ENCODE measurements around the gene DES.

- TF ChIP-seq CTCF (IDR thresholded peaks at IDR 0.05 in 2 of 3, conservative IDR thresholded peaks at IDR 0.05 in 1 of 3; ENCODE audit: insufficient read depth in 2 of 3, low read depth in 1 of 3, low read length in 3 of 3) (no peak), ZNF76 (CRISPR knock-in tag; IDR thresholded peaks at IDR 0.05; ENCODE audit: borderline replicate concordance) (no peak), EP300 (IDR thresholded peaks at IDR 0.05; ENCODE audit: low read length) (no peak), ELF1 (tag; IDR thresholded peaks at IDR 0.05) (no peak)
Measured at GRCh38 chr2:219415580-219416234, 2.5 kb upstream of the DES start.

Measured in K562 (cell line).